ENCODE measurements around the gene PPIAL4G.
"Not testable (repeated sequence)": the region's sequence is repeated elsewhere in the genome, so short reads cannot be mapped to it uniquely, and the experiment has no call there.

PPIAL4G gene

GRCh38 chr1:148452845-148453244 is 30.3 kb downstream of the PPIAL4G start:
- DNase-seq; H3K4me3 ChIP-seq (ENCODE audit: low read depth, low read length); H3K36me3 ChIP-seq: not testable (repeated sequence)

GRCh38 chr1:148439654-148440325 is 43.3 kb downstream of the PPIAL4G start:
- not testable (repeated sequence) for H3K27me3 ChIP-seq; H3K4me1 ChIP-seq; H3K36me3 ChIP-seq; H3K4me3 ChIP-seq (ENCODE audit: low read depth, low read length); DNase-seq; H3K9me3 ChIP-seq

More at GRCh38 chr1:148452845-148453244, 30.3 kb downstream of the PPIAL4G start:
- not testable (repeated sequence) for H3K9me3 ChIP-seq, H3K27me3 ChIP-seq, H3K4me1 ChIP-seq

- H3K9me3 ChIP-seq = no peaks in the 10 kb centered on the region
- no peaks in the 10 kb centered on the region for H3K27me3 ChIP-seq
- no peak overlapping the region for H3K4me3 ChIP-seq (ENCODE audit: low read depth, low read length)
- H3K36me3 ChIP-seq = no peaks in the 10 kb centered on the region
- no peak for TF ChIP-seq CTCF (IDR thresholded peaks at IDR 0.05; ENCODE audit: low read depth, low read length)
- DNase-seq = no peak
- no peaks in the 10 kb centered on the region for H3K4me1 ChIP-seq
These were observed 47.7 kb downstream of the PPIAL4G start for GRCh38 chr1:148435406-148435805.

- H3K4me1 ChIP-seq = no peaks in the 10 kb centered on the region
- H3K4me3 ChIP-seq (ENCODE audit: low read depth, low read length) = no peak overlapping the region
- no peak for DNase-seq
- no peaks in the 10 kb centered on the region for H3K27me3 ChIP-seq
- H3K9me3 ChIP-seq = no peaks in the 10 kb centered on the region
- TF ChIP-seq CTCF (IDR thresholded peaks at IDR 0.05; ENCODE audit: low read depth, low read length) = no peak
- no peaks in the 10 kb centered on the region for H3K36me3 ChIP-seq
These were observed 48.3 kb downstream of the PPIAL4G start for GRCh38 chr1:148434832-148435231.

- not testable (repeated sequence) for H3K4me3 ChIP-seq (ENCODE audit: low read depth, low read length); DNase-seq; H3K36me3 ChIP-seq; H3K4me1 ChIP-seq; H3K9me3 ChIP-seq; H3K27me3 ChIP-seq
These were observed 50.2 kb downstream of the PPIAL4G start for GRCh38 chr1:148432916-148433317.

Measured in BE2C (cell line).